Activated naive CD8-positive, alpha-beta T cell treated with anti-CD3 and anti-CD28 coated beads, Interleukin-2, amount 10 ng/mL, durations not matched to agents 7 days and 5 days (primary cell): Measurements from ENCODE around the gene MACROD2. TPM values are rescaled to one million over a fixed set of nuclear protein-coding genes. Genes with fewer than 3 reads are reported as not detected.

Source experiments
- ATAC-seq: fragments of 150-1000 bp; cut with Tn5 transposase; one replicate; pipeline ENCODE4 v1.10.0; 2021; ENCODE audit warnings: low read depth, moderate library complexity
- POLR2A ChIA-PET: fragments of 350-600 bp; sonication (Branson Sonifier 250); formaldehyde crosslinking; loops from one replicate; lab custom pipeline; 2021; ENCODE audit warnings: antibody characterized with exemption; lab: Charles Lee
- DNase-seq: peaks from one replicate; pipeline ENCODE4 v3.0.0; 2021
- H3K27ac Mint-ChIP-seq: one replicate; pipeline ENCODE4 v1.8.0; 2022; ENCODE audit warnings: mild to moderate bottlenecking, mixed read lengths
- H3K27me3 Mint-ChIP-seq: one replicate; pipeline ENCODE4 v1.8.0; 2022; ENCODE audit warnings: mild to moderate bottlenecking, moderate library complexity, mixed read lengths
- H3K36me3 Mint-ChIP-seq: one replicate; pipeline ENCODE4 v1.8.0; 2021; ENCODE audit warnings: mild to moderate bottlenecking, mixed read lengths
- H3K4me1 Mint-ChIP-seq: one replicate; pipeline ENCODE4 v1.8.0; 2021; ENCODE audit warnings: mixed read lengths
- H3K4me3 Mint-ChIP-seq: one replicate; pipeline ENCODE4 v1.8.0; 2022; ENCODE audit warnings: mild to moderate bottlenecking, moderate library complexity, mixed read lengths
- H3K9me3 Mint-ChIP-seq: one replicate; pipeline ENCODE4 v1.8.0; 2021; ENCODE audit warnings: mixed read lengths
- total RNA-seq, 2 experiments: library from RNA; stranded (reverse); gene quantifications; one replicate each; pipeline ENCODE4 v1.2.3, GENCODE V29; 2021

Gene MACROD2
- total RNA-seq, 2 experiments from 2014 or later = not detected

- H3K4me3 Mint-ChIP-seq = no peak overlapping the region
- no peaks in the 10 kb centered on the region for H3K9me3 Mint-ChIP-seq
- DNase-seq (no peak), ATAC-seq (no peak)
- H3K4me1 Mint-ChIP-seq = no peaks in the 10 kb centered on the region
- no peaks in the 10 kb centered on the region for H3K27me3 Mint-ChIP-seq
- no peaks in the 10 kb centered on the region for H3K36me3 Mint-ChIP-seq
- POLR2A ChIA-PET = no interaction called here
- no peak overlapping the region for H3K27ac Mint-ChIP-seq
Measured at GRCh38 chr20:15079594-15080340, 1084.5 kb downstream of the MACROD2 start.

DNA sequence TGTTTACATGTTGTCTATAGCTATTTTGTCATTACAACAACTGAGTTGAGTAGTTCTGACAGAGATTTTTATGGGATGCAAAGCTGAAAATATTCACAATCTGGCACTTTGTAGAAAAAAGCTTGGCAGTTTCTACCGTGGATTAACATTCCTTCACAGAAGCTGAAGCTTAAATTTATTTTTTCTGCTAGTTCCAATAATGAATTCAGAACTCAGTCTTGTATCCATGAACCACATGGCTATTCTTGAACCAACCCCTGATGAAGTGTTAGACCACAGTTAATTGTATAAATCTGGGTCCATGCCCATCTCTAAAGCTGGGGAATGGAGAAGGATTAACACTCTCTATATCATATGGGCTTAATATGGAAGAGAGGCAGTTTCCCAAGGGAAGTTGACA, 1085.9 kb downstream of the MACROD2 start:
- no peaks in the 10 kb centered on the region for H3K9me3 Mint-ChIP-seq
- no peak overlapping the region for H3K4me3 Mint-ChIP-seq
- ATAC-seq (no peak), DNase-seq (no peak)
- no peaks in the 10 kb centered on the region for H3K36me3 Mint-ChIP-seq
- no peaks in the 10 kb centered on the region for H3K27me3 Mint-ChIP-seq
- no peaks in the 10 kb centered on the region for H3K4me1 Mint-ChIP-seq
- H3K27ac Mint-ChIP-seq = no peak overlapping the region
- POLR2A ChIA-PET = no interaction called here

GRCh38 chr20:15091421-15092037, 1096.2 kb downstream of the MACROD2 start:
- Mint-ChIP-seq H3K27me3 (no peaks in the 10 kb centered on the region), H3K9me3 (peaks cover 5% of the 10 kb centered on the region), H3K36me3 (no peaks in the 10 kb centered on the region), H3K4me1 (no peaks in the 10 kb centered on the region), H3K4me3 (no peak overlapping the region), H3K27ac (no peak overlapping the region)
- DNase-seq (no peak), ATAC-seq (no peak)
- POLR2A ChIA-PET = no interaction called here

DNA sequence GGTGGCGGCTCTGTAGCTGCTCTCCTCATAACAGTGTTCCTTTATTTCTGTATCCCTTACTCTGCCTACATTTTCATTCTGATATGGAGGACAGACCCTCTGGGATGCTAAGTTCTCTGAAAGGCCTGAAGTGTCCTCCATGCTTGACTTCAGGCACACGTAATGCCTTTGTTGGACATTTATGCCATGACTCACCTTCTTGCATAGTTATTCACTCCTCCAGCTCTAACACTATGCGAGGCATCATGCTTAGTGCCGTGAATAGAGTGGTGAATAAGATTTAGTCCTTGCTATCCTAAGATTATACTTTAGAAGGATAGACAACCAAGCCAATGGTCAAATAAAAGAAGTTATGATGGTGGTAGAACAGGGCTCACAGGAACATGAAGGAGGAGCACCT, 1103.0 kb downstream of the MACROD2 start:
- POLR2A ChIA-PET = no interaction called here
- Mint-ChIP-seq H3K36me3 (no peaks in the 10 kb centered on the region), H3K27ac (no peak overlapping the region), H3K4me3 (no peak overlapping the region), H3K4me1 (no peaks in the 10 kb centered on the region), H3K9me3 (peaks cover 6% of the 10 kb centered on the region), H3K27me3 (no peaks in the 10 kb centered on the region)
- ATAC-seq (no peak), DNase-seq (no peak)

DNA sequence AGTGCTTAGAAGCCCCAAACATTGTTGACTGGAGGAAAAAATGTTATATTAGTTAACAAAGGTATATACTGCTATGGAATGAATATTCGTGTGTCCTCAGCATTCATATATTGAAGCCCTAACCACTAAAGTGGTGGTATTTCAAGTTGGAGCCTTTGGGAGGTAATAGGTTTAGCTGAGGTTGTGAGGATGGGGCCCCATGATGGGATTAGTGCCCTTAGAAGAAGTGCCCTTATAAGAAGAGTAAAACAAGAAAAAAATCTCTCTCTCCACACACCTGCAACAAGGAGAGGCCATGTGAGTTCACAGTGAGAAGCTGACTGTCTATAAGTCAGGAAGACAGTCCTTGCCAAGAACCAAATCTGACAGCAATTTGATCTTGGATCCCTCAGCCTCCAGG, 1103.8 kb downstream of the MACROD2 start:
- no peak overlapping the region for H3K27ac Mint-ChIP-seq
- H3K4me1 Mint-ChIP-seq = no peaks in the 10 kb centered on the region
- H3K36me3 Mint-ChIP-seq = no peaks in the 10 kb centered on the region
- POLR2A ChIA-PET = no interaction called here
- H3K27me3 Mint-ChIP-seq = no peaks in the 10 kb centered on the region
- DNase-seq (no peak), ATAC-seq (no peak)
- peaks cover 10% of the 10 kb centered on the region for H3K9me3 Mint-ChIP-seq
- no peak overlapping the region for H3K4me3 Mint-ChIP-seq

DNA sequence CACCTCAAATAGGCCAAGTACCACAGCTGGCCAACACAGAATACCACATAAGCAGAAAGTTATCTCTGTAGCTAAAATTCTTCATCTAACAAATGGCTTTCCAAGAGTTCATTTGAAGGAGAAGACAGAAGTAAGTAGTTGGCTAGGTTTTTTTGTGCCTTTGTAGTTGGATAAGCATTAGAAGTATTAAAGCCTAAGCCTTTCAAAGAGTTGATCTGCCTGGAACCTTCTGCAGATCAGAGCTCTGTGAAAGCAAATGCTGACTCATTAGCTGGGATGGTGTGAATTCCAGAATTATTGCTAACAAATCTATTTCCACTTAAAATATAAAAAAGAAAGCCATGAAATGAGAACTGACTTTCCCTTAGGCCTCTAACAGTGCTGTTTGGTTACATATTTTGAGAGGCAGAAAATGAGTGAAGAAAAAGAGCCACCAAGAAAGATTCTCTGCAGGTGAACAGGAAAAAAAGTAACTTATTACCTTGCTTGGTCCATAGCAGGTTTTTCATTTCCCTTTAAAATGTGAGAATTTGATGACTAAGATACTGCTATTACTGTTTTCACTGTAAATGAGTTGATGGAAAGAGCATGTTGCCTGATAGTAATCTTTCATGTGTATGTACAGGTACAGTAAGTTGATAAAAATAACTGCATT, 1105.3 kb downstream of the MACROD2 start:
- Mint-ChIP-seq H3K27me3 (no peaks in the 10 kb centered on the region), H3K9me3 (peaks cover 10% of the 10 kb centered on the region)
- POLR2A ChIA-PET = no interaction called here

DNA sequence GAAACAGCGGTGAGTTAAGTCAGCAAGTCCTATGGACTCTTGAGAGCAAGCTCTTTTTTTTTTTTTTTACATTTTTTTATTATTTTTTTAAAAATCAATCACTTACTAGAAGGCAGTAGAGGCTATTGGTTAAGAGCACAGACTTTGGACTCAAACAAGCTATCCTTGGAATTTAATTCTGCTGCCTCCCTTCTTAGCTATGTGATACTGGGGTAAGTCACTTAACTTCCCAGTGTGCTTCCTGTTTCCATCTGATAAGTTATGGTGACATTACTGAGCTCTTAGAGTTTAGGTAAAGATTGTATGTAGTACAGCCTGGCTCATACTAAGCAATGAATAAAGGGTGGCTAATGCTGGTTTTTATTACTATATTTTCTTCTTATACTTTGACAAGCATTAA, 1112.6 kb downstream of the MACROD2 start:
- Mint-ChIP-seq H3K36me3 (no peaks in the 10 kb centered on the region), H3K4me3 (no peak overlapping the region), H3K27ac (no peak overlapping the region), H3K9me3 (peaks cover 6% of the 10 kb centered on the region), H3K4me1 (no peaks in the 10 kb centered on the region), H3K27me3 (no peaks in the 10 kb centered on the region)
- ATAC-seq (no peak), DNase-seq (no peak)
- POLR2A ChIA-PET = no interaction called here

More for the DNA sequence above, 1105.3 kb downstream of the MACROD2 start:
- Mint-ChIP-seq H3K4me1 (no peaks in the 10 kb centered on the region), H3K36me3 (no peaks in the 10 kb centered on the region), H3K4me3 (no peak overlapping the region), H3K27ac (no peak overlapping the region)
- ATAC-seq (no peak), DNase-seq (no peak)

DNA sequence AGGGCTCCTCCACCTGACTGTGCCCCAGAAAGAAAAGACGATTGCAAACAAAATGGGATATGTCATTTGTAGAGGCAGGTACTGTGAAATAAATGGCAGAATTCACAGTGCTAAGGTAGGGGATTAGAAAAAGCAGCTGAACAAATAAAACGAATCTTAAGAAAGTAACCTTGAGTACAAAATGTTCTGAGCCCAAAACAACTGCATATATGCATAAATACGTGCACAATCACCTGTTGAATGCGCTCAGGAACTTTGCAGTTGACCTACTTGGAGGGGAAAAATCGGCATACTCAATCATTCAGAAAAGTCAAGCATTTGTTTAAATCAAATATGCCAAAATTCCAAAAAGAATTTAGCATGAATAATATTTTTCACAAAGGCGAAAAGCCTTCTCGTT, 1114.2 kb downstream of the MACROD2 start:
- ATAC-seq (no peak), DNase-seq (no peak)
- no peaks in the 10 kb centered on the region for H3K36me3 Mint-ChIP-seq
- H3K4me3 Mint-ChIP-seq = no peak overlapping the region
- no peak overlapping the region for H3K27ac Mint-ChIP-seq
- H3K27me3 Mint-ChIP-seq = no peaks in the 10 kb centered on the region
- H3K9me3 Mint-ChIP-seq = peaks cover 2% of the 10 kb centered on the region
- POLR2A ChIA-PET = no interaction called here
- H3K4me1 Mint-ChIP-seq = no peaks in the 10 kb centered on the region

DNA sequence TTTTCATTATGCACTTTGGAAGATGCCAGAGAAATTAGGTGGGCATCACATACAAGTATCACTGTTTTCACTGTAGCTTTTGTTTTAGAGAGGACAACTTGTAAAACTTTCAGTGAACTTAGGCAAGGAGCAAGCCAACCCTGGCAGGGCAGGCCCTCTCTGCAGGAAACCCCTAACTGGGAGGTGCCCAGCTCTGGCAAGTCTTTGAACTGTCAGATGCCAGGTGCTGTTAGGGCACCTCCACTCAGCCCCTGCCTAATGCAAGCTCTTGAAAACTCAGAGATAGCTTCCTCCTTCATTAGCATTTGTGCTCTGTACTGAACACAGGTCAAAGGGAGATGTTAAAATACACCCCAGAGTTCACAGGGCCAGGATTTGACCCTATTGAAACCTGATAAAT, 1116.3 kb downstream of the MACROD2 start:
- Mint-ChIP-seq H3K27ac (no peak overlapping the region), H3K36me3 (no peaks in the 10 kb centered on the region), H3K4me3 (no peak overlapping the region), H3K4me1 (no peaks in the 10 kb centered on the region), H3K27me3 (no peaks in the 10 kb centered on the region), H3K9me3 (peaks cover 5% of the 10 kb centered on the region)
- POLR2A ChIA-PET = no interaction called here
- ATAC-seq (no peak), DNase-seq (no peak)

DNA sequence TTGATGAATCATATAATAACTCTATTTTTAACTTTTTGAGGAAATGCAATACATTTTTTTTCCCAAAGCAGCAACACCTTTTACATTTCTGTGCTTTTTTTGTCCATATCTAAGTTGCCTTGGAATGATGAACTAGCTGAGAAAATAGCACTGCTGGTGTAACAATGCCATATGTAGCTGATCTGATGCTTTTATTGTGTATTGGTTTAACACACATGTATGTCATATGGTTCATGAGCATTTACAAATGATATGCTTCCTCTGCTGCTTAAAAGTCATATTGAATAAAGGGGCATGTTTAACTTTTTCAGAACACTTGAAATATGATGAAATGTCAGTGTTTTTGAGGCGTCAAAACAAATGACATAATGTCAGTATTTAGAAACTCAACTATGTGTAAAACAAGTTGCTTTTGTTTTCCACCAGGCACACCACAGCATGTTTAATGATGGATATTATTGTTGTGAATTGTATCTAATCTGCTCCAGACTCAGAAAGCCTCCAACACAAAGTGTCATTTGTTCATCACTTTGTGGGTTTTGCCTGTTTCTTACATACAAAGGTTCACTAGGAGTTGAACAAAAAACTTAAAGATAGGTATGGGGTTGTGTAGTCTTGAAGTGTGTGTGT, 1117.9 kb downstream of the MACROD2 start:
- no peak overlapping the region for H3K4me3 Mint-ChIP-seq
- no peaks in the 10 kb centered on the region for H3K27me3 Mint-ChIP-seq
- no peaks in the 10 kb centered on the region for H3K4me1 Mint-ChIP-seq
- H3K36me3 Mint-ChIP-seq = no peaks in the 10 kb centered on the region
- peaks cover 6% of the 10 kb centered on the region for H3K9me3 Mint-ChIP-seq
- DNase-seq (no peak), ATAC-seq (no peak)
- POLR2A ChIA-PET = no interaction called here
- H3K27ac Mint-ChIP-seq = no peak overlapping the region

- Mint-ChIP-seq H3K4me1 (no peaks in the 10 kb centered on the region), H3K36me3 (no peaks in the 10 kb centered on the region), H3K4me3 (no peak overlapping the region), H3K9me3 (peaks cover 13% of the 10 kb centered on the region), H3K27ac (no peak overlapping the region), H3K27me3 (no peaks in the 10 kb centered on the region)
- ATAC-seq = no peak
- POLR2A ChIA-PET = no interaction called here
- no peak for DNase-seq
Measured at GRCh38 chr20:15119852-15120487, 1124.7 kb downstream of the MACROD2 start.

DNA sequence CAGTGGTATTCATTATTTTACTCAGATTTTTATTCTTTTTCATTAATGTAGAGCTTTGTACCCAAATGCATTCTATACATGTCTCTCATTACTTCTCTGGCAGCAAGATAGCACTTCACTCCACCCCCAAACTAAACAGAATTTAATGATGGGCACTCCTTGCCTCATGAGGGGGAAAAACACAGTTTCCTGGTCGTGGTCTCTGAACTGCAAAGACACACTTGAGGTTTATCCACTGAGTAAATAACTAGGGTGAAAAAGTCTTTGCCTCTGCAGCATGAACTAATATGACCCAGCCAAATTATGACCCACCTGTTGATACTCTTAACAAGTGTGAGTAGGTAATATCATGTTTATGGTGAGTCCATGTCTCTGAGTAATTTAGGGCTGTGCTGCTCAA, 1127.3 kb downstream of the MACROD2 start:
- H3K4me1 Mint-ChIP-seq = no peaks in the 10 kb centered on the region
- H3K27ac Mint-ChIP-seq = no peak overlapping the region
- POLR2A ChIA-PET = no interaction called here
- no peak overlapping the region for H3K4me3 Mint-ChIP-seq
- H3K27me3 Mint-ChIP-seq = no peaks in the 10 kb centered on the region
- H3K9me3 Mint-ChIP-seq = peaks cover 9% of the 10 kb centered on the region
- ATAC-seq (no peak), DNase-seq (no peak)
- no peaks in the 10 kb centered on the region for H3K36me3 Mint-ChIP-seq

DNA sequence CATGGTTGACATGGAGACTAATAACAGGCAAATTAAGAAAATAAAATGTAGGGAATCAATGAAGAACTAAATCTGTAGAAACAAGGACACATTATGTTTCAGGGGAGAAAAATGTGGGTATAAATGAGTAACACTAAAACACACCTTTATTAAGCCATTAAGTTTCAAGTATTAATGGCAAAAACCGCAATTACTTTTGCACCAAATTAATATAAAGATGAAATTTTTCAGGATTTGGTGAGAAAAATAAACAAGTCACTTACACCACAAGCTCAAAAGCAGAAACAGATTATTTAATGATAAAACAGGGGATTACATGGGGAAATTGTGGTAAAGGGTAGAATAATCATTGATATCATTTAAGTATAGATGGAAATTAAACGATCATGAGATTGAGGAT, 1135.9 kb downstream of the MACROD2 start:
- no peak for DNase-seq
- POLR2A ChIA-PET = no interaction called here
- H3K36me3 Mint-ChIP-seq = no peaks in the 10 kb centered on the region
- H3K4me1 Mint-ChIP-seq = no peaks in the 10 kb centered on the region
- H3K9me3 Mint-ChIP-seq = peaks cover 1% of the 10 kb centered on the region
- no peaks in the 10 kb centered on the region for H3K27me3 Mint-ChIP-seq
- no peak overlapping the region for H3K4me3 Mint-ChIP-seq
- no peak overlapping the region for H3K27ac Mint-ChIP-seq
- no peak for ATAC-seq
